Measurements from ENCODE around the gene CNTNAP2. TPM values are rescaled to one million over a fixed set of nuclear protein-coding genes. Genes with fewer than 3 reads are reported as not detected.

The CNTNAP2 gene
- total and polyA plus RNA-seq, 2 of the 8 experiments (the other 6 are each of a cell fraction or from before 2014, with no cell fraction given) = 27.9 to 71.0 TPM

- TF ChIP-seq, protein P1, sequence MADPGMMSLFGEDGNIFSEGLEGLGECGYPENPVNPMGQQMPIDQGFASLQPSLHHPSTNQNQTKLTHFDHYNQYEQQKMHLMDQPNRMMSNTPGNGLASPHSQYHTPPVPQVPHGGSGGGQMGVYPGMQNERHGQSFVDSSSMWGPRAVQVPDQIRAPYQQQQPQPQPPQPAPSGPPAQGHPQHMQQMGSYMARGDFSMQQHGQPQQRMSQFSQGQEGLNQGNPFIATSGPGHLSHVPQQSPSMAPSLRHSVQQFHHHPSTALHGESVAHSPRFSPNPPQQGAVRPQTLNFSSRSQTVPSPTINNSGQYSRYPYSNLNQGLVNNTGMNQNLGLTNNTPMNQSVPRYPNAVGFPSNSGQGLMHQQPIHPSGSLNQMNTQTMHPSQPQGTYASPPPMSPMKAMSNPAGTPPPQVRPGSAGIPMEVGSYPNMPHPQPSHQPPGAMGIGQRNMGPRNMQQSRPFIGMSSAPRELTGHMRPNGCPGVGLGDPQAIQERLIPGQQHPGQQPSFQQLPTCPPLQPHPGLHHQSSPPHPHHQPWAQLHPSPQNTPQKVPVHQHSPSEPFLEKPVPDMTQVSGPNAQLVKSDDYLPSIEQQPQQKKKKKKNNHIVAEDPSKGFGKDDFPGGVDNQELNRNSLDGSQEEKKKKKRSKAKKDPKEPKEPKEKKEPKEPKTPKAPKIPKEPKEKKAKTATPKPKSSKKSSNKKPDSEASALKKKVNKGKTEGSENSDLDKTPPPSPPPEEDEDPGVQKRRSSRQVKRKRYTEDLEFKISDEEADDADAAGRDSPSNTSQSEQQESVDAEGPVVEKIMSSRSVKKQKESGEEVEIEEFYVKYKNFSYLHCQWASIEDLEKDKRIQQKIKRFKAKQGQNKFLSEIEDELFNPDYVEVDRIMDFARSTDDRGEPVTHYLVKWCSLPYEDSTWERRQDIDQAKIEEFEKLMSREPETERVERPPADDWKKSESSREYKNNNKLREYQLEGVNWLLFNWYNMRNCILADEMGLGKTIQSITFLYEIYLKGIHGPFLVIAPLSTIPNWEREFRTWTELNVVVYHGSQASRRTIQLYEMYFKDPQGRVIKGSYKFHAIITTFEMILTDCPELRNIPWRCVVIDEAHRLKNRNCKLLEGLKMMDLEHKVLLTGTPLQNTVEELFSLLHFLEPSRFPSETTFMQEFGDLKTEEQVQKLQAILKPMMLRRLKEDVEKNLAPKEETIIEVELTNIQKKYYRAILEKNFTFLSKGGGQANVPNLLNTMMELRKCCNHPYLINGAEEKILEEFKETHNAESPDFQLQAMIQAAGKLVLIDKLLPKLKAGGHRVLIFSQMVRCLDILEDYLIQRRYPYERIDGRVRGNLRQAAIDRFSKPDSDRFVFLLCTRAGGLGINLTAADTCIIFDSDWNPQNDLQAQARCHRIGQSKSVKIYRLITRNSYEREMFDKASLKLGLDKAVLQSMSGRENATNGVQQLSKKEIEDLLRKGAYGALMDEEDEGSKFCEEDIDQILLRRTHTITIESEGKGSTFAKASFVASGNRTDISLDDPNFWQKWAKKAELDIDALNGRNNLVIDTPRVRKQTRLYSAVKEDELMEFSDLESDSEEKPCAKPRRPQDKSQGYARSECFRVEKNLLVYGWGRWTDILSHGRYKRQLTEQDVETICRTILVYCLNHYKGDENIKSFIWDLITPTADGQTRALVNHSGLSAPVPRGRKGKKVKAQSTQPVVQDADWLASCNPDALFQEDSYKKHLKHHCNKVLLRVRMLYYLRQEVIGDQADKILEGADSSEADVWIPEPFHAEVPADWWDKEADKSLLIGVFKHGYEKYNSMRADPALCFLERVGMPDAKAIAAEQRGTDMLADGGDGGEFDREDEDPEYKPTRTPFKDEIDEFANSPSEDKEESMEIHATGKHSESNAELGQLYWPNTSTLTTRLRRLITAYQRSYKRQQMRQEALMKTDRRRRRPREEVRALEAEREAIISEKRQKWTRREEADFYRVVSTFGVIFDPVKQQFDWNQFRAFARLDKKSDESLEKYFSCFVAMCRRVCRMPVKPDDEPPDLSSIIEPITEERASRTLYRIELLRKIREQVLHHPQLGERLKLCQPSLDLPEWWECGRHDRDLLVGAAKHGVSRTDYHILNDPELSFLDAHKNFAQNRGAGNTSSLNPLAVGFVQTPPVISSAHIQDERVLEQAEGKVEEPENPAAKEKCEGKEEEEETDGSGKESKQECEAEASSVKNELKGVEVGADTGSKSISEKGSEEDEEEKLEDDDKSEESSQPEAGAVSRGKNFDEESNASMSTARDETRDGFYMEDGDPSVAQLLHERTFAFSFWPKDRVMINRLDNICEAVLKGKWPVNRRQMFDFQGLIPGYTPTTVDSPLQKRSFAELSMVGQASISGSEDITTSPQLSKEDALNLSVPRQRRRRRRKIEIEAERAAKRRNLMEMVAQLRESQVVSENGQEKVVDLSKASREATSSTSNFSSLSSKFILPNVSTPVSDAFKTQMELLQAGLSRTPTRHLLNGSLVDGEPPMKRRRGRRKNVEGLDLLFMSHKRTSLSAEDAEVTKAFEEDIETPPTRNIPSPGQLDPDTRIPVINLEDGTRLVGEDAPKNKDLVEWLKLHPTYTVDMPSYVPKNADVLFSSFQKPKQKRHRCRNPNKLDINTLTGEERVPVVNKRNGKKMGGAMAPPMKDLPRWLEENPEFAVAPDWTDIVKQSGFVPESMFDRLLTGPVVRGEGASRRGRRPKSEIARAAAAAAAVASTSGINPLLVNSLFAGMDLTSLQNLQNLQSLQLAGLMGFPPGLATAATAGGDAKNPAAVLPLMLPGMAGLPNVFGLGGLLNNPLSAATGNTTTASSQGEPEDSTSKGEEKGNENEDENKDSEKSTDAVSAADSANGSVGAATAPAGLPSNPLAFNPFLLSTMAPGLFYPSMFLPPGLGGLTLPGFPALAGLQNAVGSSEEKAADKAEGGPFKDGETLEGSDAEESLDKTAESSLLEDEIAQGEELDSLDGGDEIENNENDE (IDR thresholded peaks at IDR 0.05; ENCODE audit: insufficient replicate concordance, low read length) = no peak
- TF ChIP-seq SRF (IDR thresholded peaks at IDR 0.05; ENCODE audit: low read depth, low read length) = no peak
Observed at GRCh38 chr7:146636033-146636356, 519.4 kb downstream of the CNTNAP2 start (continued).
